ENCODE data around the gene SLC35D1.

GRCh38 chr1:67019600-67020136 lies 34.3 kb downstream of the SLC35D1 start:
- TF ChIP-seq, protein P1, sequence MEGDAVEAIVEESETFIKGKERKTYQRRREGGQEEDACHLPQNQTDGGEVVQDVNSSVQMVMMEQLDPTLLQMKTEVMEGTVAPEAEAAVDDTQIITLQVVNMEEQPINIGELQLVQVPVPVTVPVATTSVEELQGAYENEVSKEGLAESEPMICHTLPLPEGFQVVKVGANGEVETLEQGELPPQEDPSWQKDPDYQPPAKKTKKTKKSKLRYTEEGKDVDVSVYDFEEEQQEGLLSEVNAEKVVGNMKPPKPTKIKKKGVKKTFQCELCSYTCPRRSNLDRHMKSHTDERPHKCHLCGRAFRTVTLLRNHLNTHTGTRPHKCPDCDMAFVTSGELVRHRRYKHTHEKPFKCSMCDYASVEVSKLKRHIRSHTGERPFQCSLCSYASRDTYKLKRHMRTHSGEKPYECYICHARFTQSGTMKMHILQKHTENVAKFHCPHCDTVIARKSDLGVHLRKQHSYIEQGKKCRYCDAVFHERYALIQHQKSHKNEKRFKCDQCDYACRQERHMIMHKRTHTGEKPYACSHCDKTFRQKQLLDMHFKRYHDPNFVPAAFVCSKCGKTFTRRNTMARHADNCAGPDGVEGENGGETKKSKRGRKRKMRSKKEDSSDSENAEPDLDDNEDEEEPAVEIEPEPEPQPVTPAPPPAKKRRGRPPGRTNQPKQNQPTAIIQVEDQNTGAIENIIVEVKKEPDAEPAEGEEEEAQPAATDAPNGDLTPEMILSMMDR (conservative IDR thresholded peaks at IDR 0.05), result no peak
- TF ChIP-seq ZFX (IDR thresholded peaks at IDR 0.05), result no peak
